Fibroblast of the aortic adventitia (primary cell): ENCODE data around the gene ENG. TPM values are rescaled to one million over a fixed set of nuclear protein-coding genes. Genes with fewer than 3 reads are reported as not detected.

Experiments
- DNase-seq: peaks from one replicate; pipeline ENCODE4 v3.0.0-alpha.2; 2010; ENCODE audit warnings: low read depth
- H3K4me3 ChIP-seq: 2 replicates; pipeline ENCODE4 v1.5.1; 2011; ENCODE audit warnings: low read depth, mild to moderate bottlenecking, control low read depth, low read length, moderate library complexity
- CTCF ChIP-seq: IDR thresholded peaks from 2 replicates; pipeline ENCODE4 v1.5.1; 2011; ENCODE audit warnings: mild to moderate bottlenecking, low read length, control low read depth, inconsistent platforms; ENCODE audit not compliant: insufficient read depth
- total RNA-seq: library from RNA; depleted of rRNA; stranded (reverse); fragments of >200 nt; gene quantifications from 2 replicates; pipeline ENCODE4 v1.2.3, GENCODE V29; 2012; ENCODE audit warnings: low replicate concordance

The ENG gene
- total RNA-seq, 1 donor = 62.0 TPM

- H3K4me3 ChIP-seq = peak overlapping the region; percentile 56
- no peak for DNase-seq
- TF ChIP-seq CTCF = no peak
These were observed 42.1 kb upstream of the ENG start for GRCh38 chr9:127896395-127897192.

- no peak overlapping the region for H3K4me3 ChIP-seq
- no peak for TF ChIP-seq CTCF
- no peak for DNase-seq
These were observed 41.4 kb upstream of the ENG start for GRCh38 chr9:127895811-127896210.

GRCh38 chr9:127893392-127893791 is 38.9 kb upstream of the ENG start:
- TF ChIP-seq CTCF = no peak
- DNase-seq = no peak
- H3K4me3 ChIP-seq = no peak overlapping the region

- H3K4me3 ChIP-seq = no peak overlapping the region
- DNase-seq = no peak
- TF ChIP-seq CTCF = no peak
These were observed 38.4 kb upstream of the ENG start for GRCh38 chr9:127892831-127893230.

GRCh38 chr9:127890053-127890452 is 35.6 kb upstream of the ENG start:
- no peak for TF ChIP-seq CTCF
- DNase-seq = no peak
- no peak overlapping the region for H3K4me3 ChIP-seq

GRCh38 chr9:127887792-127888191 is 33.3 kb upstream of the ENG start:
- TF ChIP-seq CTCF = peak; percentile 29
- no peak overlapping the region for H3K4me3 ChIP-seq
- no peak for DNase-seq
